22Rv1 (cell line): ENCODE results near the gene PARP15.

Experiments
- CTCF ChIP-seq: fragments of 450-650 bp; IDR thresholded peaks from 2 replicates; pipeline ENCODE4 v1.5.1; 2017; ENCODE audit warnings: mild to moderate bottlenecking
- ZFX ChIP-seq: fragments of 450-650 bp; IDR thresholded peaks from 2 replicates; pipeline ENCODE4 v1.6.1; 2017; ENCODE audit warnings: antibody characterized with exemption, borderline replicate concordance

DNA sequence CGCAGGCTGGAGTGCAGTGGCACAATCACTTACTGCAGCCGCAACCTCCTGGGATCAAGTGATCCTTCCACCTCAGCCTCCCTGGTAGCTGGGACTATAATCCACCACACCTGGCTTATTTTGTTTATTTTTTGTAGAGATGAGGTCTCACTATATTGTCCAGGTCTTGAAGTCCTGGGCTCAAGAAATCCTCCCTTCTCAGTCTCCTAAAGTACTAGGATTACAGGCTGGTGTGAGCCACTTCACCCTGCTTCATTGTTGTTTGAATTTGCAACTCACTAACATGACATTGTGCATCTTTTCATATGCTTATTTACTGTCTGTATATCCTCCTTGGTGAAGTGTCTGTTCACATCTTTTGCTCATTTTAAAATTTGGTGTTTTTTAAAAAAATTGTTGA is 10.1 kb downstream of the PARP15 start:
- no peak for TF ChIP-seq ZFX
- TF ChIP-seq CTCF, result no peak
